Large intestine (tissue), 3 donors: ENCODE data around the gene USP13. TPM values are rescaled to one million over a fixed set of nuclear protein-coding genes. Genes with fewer than 3 reads are reported as not detected.

Experiments used
- DNase-seq, 2 donors: peaks; one replicate each; pipeline versions ENCODE4 v3.0.0 to v3.0.0-alpha.2; 2013
- H3K27ac ChIP-seq: one replicate; pipeline ENCODE4 v1.5.1; 2013; ENCODE audit warnings: low read length
- H3K27me3 ChIP-seq: 2 replicates; pipeline ENCODE4 v1.6.1; 2013; ENCODE audit warnings: low read length; ENCODE audit not compliant: control insufficient read depth, insufficient read depth
- H3K36me3 ChIP-seq: 2 replicates; pipeline ENCODE4 v1.6.1; 2013; ENCODE audit warnings: low read length; ENCODE audit not compliant: control insufficient read depth, insufficient read depth
- H3K4me1 ChIP-seq: one replicate; pipeline ENCODE4 v1.6.1; 2013; ENCODE audit warnings: low read length; ENCODE audit not compliant: control insufficient read depth, insufficient read depth
- H3K4me3 ChIP-seq: one replicate; pipeline ENCODE4 v1.5.1; 2013; ENCODE audit warnings: low read length
- H3K9me3 ChIP-seq: one replicate; pipeline ENCODE4 v1.6.1; 2013; ENCODE audit warnings: mild to moderate bottlenecking, low read depth, low read length, moderate library complexity; ENCODE audit not compliant: control insufficient read depth
- WGBS: methylation state at CpG from one replicate; pipeline ENCODE4 v1.1.5; 2013; ENCODE audit warnings: low lambda C conversion rate; ENCODE audit not compliant: insufficient coverage; 5-methylcytosine and 5-hydroxymethylcytosine counted together
- polyA plus RNA-seq: library from polyadenylated mRNA; unstranded; fragments of 120-200 nt; gene quantifications from one replicate; pipeline ENCODE4 v1.2.1, GENCODE V29; 2013

Gene USP13
- polyA plus RNA-seq, 1 donor, result 4.7 TPM

DNA sequence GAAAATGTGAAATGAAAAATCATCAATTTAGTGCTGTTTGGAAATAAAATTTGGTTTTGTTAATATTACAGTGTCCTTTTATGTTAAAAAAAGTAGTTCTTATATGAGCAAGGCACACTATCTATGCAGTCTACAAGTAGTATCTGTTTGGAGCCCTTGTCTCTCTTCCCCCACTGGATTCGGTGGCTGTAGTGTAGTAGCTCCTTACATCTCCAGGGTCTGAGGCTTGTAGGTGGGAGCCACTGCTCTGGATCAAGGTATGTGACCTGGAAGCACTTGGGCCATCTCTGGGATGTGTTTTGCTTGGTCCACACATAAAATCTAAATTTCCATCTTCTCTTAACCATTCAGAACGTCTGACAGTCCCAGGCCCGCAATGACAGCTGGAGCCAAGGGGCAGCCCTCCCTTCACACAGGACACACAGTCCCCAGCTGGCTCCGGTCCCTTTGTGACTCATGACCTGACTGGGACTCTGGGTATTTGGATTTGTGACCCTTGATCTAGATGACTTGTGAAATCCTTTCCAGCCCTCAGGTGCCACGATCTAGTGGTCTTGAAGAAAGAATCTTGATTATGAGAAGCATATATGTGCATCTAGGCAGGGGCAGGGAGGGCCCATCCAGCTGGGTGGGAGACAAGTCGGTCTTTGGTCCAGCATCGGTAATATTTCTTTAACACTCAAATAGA lies 80.0 kb downstream of the USP13 start:
- no peaks in the 10 kb centered on the region for H3K27me3 ChIP-seq
- no peaks in the 10 kb centered on the region for H3K9me3 ChIP-seq
- 100% methylated on average over 2 of the region's 7 CpGs for WGBS
- H3K4me1 ChIP-seq, result no peaks in the 10 kb centered on the region
- no peak overlapping the region for H3K27ac ChIP-seq
- peaks cover 18% of the 10 kb centered on the region for H3K36me3 ChIP-seq
- no peak for DNase-seq
- H3K4me3 ChIP-seq, result no peak overlapping the region

DNA sequence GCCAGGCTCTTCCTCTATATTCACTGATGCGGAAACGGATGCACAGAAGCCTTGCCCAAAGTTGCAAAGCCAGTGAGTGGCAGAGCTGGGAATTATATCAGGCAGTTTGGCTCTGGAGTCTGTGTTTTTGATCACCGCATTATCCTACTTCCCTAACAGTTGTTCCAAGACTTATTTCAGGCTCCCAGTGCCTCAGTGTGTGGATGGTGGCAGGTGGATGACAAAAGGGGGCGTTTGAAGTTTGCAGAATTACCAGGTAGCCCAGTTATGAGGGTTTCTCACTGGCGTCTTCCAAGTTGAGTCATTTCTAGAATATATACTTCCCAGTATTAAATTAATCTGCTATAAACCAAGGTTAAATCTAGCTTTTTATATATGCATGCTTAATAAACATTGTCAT lies 81.0 kb downstream of the USP13 start:
- Histone ChIP-seq H3K27ac (no peak overlapping the region), H3K9me3 (no peaks in the 10 kb centered on the region)
- WGBS, result no CpG with 5 or more reads among the region's 5 CpGs

DNA sequence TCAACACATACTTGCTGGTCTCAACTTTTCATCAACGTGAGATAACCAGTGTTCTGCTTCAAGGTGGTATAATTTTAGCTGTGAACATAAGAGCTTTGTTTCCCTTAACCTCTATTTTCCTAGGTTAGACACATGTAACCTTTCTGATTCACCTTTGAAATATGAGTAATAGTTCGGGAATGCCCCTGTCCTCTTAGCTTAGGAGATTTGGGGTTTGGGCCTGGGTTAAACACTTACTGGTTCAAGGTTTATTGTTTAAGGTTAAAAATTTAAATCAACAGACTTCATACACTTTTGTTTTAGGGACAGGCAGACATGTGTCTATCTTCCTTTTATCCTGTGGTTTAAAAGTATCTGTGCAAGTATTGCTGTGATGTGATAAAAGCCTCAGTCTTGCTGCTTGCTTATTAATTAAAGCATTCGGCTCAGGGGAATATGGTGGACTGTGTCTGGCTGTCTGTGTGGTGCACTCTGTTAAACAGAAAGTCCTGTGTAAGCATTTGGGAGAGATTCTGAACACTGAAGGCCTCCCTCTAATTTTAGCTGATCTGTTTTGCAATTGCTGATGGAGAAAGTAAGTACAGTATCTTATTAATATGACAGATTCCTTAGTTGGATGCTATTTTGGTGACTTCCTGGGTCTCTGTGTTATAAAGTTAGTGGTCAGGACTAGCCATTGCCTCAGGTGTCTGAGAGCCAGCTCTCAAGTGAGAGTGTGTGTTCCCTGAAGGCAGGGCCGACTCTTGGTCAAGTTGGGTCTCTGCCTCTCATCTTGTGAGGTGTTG lies 81.8 kb downstream of the USP13 start:
- 43% methylated on average over 1 of the region's 4 CpGs for WGBS
- H3K4me3 ChIP-seq, result no peak overlapping the region
- no peak for DNase-seq
- no peaks in the 10 kb centered on the region for H3K27me3 ChIP-seq
- no peaks in the 10 kb centered on the region for H3K9me3 ChIP-seq
- no peak overlapping the region for H3K27ac ChIP-seq
- H3K4me1 ChIP-seq, result no peaks in the 10 kb centered on the region
- peaks cover 18% of the 10 kb centered on the region for H3K36me3 ChIP-seq

More for the DNA sequence above, 81.0 kb downstream of the USP13 start:
- Histone ChIP-seq H3K4me3 (no peak overlapping the region), H3K4me1 (no peaks in the 10 kb centered on the region), H3K36me3 (peaks cover 18% of the 10 kb centered on the region), H3K27me3 (no peaks in the 10 kb centered on the region)
- DNase-seq, result no peak

DNA sequence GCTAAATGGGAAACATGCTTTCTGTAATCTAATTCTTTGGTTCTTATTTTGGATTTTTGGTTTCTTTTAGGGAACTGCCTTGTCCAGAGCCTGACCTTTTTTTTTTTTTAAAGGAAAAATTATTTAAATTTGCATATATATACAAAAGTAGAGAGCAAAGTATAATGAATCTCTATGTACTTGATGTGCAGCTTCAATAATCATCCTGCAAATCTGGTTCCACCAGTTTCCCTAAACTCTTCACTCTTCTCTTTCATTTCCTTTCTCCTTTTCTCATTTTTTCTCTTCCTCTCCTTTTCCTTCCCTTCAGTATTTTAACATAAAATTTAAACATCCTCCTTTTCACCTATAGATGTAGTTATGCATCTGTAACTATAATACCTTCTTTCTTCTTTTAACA lies 82.5 kb downstream of the USP13 start:
- Histone ChIP-seq H3K4me3 (no peak overlapping the region), H3K9me3 (no peaks in the 10 kb centered on the region), H3K27me3 (no peaks in the 10 kb centered on the region), H3K4me1 (no peaks in the 10 kb centered on the region), H3K27ac (no peak overlapping the region), H3K36me3 (peaks cover 18% of the 10 kb centered on the region)
- no peak for DNase-seq

DNA sequence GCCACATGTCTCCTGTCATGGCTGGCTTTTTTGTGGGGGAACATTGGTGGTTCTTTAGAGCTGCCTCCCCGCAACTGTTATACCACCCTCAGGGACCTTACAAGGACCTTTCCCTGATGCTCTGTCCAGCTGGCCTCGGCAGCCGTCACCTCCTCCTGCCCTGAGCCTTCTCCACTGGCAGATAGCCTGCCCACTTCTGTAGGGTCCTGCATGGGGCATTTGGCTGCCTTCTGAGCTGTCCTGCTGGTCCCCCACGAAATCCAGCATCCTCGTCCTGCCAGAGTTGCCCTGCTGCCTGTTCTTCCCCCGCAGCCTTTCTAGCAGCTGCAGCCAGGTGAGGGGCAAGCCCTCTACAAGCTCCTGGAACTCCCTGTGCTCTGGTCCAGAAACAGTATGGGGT lies 86.2 kb downstream of the USP13 start:
- no peaks in the 10 kb centered on the region for H3K27me3 ChIP-seq
- no peak overlapping the region for H3K27ac ChIP-seq
- no peak for DNase-seq
- peaks cover 9% of the 10 kb centered on the region for H3K36me3 ChIP-seq
- no CpG with 5 or more reads among the region's 6 CpGs for WGBS
- no peaks in the 10 kb centered on the region for H3K4me1 ChIP-seq
- H3K4me3 ChIP-seq, result no peak overlapping the region
- H3K9me3 ChIP-seq, result no peaks in the 10 kb centered on the region

DNA sequence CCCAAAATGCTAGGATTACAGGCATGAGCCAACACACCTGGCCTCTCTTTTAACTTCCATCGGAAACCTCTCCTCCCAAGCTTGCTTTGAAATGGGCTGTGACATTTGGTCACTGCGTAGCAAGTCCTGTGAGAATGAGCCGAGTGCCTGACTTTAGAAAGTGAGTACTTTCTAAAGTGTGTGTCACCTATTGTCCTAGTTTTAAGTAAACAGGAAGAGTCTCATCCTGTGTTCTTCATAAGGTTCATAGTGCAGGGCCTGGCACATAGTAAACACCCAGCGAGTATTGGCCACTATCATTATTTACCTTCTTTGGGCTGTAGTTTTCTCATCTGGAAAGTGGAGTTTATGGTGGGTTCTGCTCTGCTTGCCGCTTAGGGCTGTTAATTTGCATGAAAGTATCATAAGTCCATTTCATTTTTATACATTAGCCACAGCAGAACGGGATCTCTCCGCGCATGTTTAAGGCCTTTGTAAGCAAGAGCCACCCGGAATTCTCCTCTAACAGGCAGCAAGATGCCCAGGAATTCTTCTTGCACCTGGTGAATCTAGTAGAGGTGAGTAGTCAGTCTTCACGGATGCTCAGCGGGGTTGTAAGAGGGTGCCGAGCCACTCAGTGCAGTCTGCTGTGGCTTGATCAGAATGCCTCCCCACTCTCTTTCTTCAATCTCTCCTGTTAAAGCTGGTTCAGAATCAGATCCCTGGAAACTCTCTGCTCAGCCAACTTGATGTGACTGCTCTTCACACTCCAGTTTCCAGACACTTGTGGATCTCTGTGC lies 87.2 kb downstream of the USP13 start:
- no peaks in the 10 kb centered on the region for H3K9me3 ChIP-seq
- peaks cover 11% of the 10 kb centered on the region for H3K36me3 ChIP-seq

DNA sequence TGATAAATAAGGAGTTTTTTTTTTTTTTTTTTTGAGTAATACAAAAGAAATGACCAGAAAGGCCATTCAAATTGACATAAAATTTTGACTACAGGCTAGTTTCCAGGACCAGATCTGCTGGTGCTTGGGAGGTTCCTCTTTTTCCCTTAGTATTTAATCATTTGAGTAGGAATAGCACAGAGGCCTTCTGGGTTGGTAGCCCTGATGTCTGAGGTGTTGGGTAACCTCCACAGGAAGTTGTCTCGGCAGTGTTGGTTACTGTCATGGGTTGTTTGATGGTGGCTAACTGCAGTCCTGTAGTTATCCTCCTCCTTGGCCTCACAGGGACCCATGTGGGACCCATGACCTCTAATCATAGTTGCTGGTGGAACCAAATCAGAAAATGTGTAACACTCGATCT lies 91.1 kb downstream of the USP13 start:
- WGBS, result no CpG with 5 or more reads among the region's 2 CpGs
- DNase-seq, result peak in 1 of 2 donors; percentile 9
- peaks cover 11% of the 10 kb centered on the region for H3K36me3 ChIP-seq

More for the DNA sequence above, 87.2 kb downstream of the USP13 start:
- Histone ChIP-seq H3K27ac (no peak overlapping the region), H3K4me3 (no peak overlapping the region), H3K4me1 (no peaks in the 10 kb centered on the region), H3K27me3 (no peaks in the 10 kb centered on the region)
- no CpG with 5 or more reads among the region's 12 CpGs for WGBS
- DNase-seq, result no peak

DNA sequence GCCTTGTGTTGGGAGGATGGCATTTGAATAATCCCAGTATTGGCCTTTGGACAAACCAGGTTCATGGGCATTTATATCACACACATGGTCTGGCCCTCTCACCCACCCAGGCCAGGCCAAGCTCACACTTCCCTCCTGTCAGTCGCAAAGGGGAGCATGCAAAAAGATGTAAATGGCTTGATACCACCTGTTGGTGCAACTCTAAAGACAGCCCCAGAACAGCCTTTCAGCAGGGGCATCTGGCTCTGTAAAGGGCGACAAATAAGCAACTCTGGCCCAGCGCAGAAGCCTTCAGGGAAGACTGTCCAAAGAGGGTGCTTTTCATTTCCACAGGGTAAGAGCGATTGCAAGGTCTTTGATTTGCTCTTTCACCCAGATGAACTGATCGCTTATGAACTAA lies 91.8 kb downstream of the USP13 start:
- no peaks in the 10 kb centered on the region for H3K27me3 ChIP-seq
- no peaks in the 10 kb centered on the region for H3K4me1 ChIP-seq
- no CpG with 5 or more reads among the region's 5 CpGs for WGBS
- H3K27ac ChIP-seq, result no peak overlapping the region
- DNase-seq, result no peak
- peaks cover 11% of the 10 kb centered on the region for H3K36me3 ChIP-seq
- H3K4me3 ChIP-seq, result no peak overlapping the region
- H3K9me3 ChIP-seq, result no peaks in the 10 kb centered on the region

More for the DNA sequence above, 91.1 kb downstream of the USP13 start:
- no peak overlapping the region for H3K27ac ChIP-seq
- no peaks in the 10 kb centered on the region for H3K9me3 ChIP-seq
- H3K27me3 ChIP-seq, result no peaks in the 10 kb centered on the region
- H3K4me1 ChIP-seq, result no peaks in the 10 kb centered on the region
- H3K4me3 ChIP-seq, result no peak overlapping the region

DNA sequence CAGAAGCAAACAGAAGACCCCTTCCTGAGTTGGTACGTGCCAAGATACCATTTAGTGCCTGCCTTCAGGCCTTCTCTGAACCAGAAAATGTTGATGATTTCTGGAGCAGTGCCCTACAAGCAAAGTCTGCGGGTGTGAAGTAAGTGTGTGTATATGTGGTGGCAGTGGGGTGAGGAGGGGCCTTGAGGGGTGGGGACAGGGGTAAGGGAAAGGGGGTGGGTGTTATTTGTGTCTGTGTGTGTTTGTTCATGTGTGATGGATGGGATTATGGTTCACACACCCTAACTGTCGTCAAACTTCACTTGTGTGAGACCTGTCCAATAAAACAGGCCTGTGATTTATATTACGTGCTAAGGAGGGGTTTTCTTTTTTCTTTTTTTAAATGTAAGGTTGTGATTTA lies 92.2 kb downstream of the USP13 start:
- Histone ChIP-seq H3K9me3 (no peaks in the 10 kb centered on the region), H3K27me3 (no peaks in the 10 kb centered on the region), H3K4me3 (no peak overlapping the region), H3K4me1 (no peaks in the 10 kb centered on the region), H3K36me3 (peaks cover 11% of the 10 kb centered on the region), H3K27ac (no peak overlapping the region)
- WGBS, result 100% methylated on average over 1 of the region's 4 CpGs
- no peak for DNase-seq

DNA sequence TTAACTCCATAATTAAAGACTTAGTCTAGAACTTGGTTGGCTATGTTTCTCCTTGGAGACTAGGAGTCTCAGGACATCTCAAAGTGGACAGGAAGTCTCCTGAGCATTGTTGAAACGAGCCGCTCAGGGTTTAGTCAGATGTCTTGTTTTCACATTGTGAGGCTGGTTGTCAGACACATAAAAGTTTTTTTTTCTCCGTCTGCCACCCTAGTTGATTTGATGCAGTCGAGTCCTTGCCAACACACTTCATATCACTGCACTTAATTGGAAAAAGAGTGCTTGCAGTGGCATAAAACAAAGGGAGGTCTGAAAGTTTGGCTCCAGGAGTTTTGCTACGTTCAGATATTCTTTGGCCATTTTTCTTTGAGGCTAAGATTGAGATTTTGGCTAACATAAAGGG lies 92.9 kb downstream of the USP13 start:
- Histone ChIP-seq H3K4me1 (no peaks in the 10 kb centered on the region), H3K36me3 (peaks cover 9% of the 10 kb centered on the region), H3K27me3 (no peaks in the 10 kb centered on the region), H3K9me3 (no peaks in the 10 kb centered on the region), H3K4me3 (no peak overlapping the region), H3K27ac (no peak overlapping the region)
- no peak for DNase-seq
- WGBS, result no CpG with 5 or more reads among the region's 5 CpGs
